ENCODE results near the gene FIGN. TPM values are rescaled to one million over a fixed set of nuclear protein-coding genes. Genes with fewer than 3 reads are reported as not detected.

Gene FIGN
- total and polyA plus RNA-seq, 2 donors (not counting 1 experiment from before 2014, with no cell fraction given): not detected

GRCh38 chr2:163767097-163767496, 31.3 kb upstream of the FIGN start:
- Histone ChIP-seq H3K79me2 (ENCODE audit: control insufficient read depth, insufficient read depth, low read length) (no peaks in the 10 kb centered on the region), H3K4me2 (replicated peaks; ENCODE audit: low read depth, low read length, poor library complexity, severe bottlenecking) (no peak overlapping the region), H3K36me3 (replicated peaks in 1 of 2; ENCODE audit: control extremely low read depth in 1 of 2, control insufficient read depth in 1 of 2, extremely low read depth in 1 of 2, insufficient read depth in 2 of 2, low read length in 1 of 2) (no peaks in the 10 kb centered on the region), H3K9me3 (ENCODE audit: control extremely low read depth in 1 of 3, control insufficient read depth in 2 of 3, insufficient read depth in 1 of 3, low read length in 2 of 3) (no peaks in the 10 kb centered on the region), H3K4me1 (ENCODE audit: control insufficient read depth in 2 of 2, insufficient read depth in 2 of 2, low read length in 2 of 2) (no peaks in the 10 kb centered on the region), H3K27ac (ENCODE audit: low read length in 2 of 2) (no peak overlapping the region), H4K20me1 (ENCODE audit: control insufficient read depth, insufficient read depth, low read length, poor library complexity, severe bottlenecking) (no peaks in the 10 kb centered on the region), H3K27me3 (replicated peaks in 1 of 4; ENCODE audit: control extremely low read depth in 1 of 4, control insufficient read depth in 3 of 4, insufficient read depth in 4 of 4, low read length in 3 of 4) (no peaks in the 10 kb centered on the region), H2AFZ (ENCODE audit: insufficient read depth, low read depth, low read length, poor library complexity, severe bottlenecking) (no peak overlapping the region), H3K4me3 (ENCODE audit: control extremely low read depth in 1 of 5, extremely low read depth in 1 of 5, insufficient read depth in 1 of 5, low read depth in 2 of 5, low read length in 4 of 5) (no peak overlapping the region), H3K9ac (ENCODE audit: low read length) (no peak overlapping the region)
- Mint-ChIP-seq H3K4me3 (no peak overlapping the region), H3K27me3 (no peaks in the 10 kb centered on the region), H3K4me1 (no peaks in the 10 kb centered on the region), H3K27ac (no peak overlapping the region), H3K9me3 (ENCODE audit: insufficient read depth) (no peaks in the 10 kb centered on the region)
- ATAC-seq (ENCODE audit: low read depth) (no peak), DNase-seq (no peak)
- intact Hi-C loops (cut with micrococcal nuclease): no loop called here
- WGBS (ENCODE audit: insufficient coverage): 89% methylated on average over 3 of the region's 4 CpGs
- TF ChIP-seq EZH2 (IDR thresholded peaks at IDR 0.05; ENCODE audit: borderline replicate concordance, insufficient read depth, low read depth, low read length, poor library complexity, severe bottlenecking) (no peak), CTCF (IDR thresholded peaks at IDR 0.05) (no peak)
- POLR2A ChIA-PET: no interaction called here
- CTCF ChIA-PET: no interaction called here

- no peak overlapping the region for H3K4me3 ChIP-seq (ENCODE audit: control extremely low read depth in 1 of 5, extremely low read depth in 1 of 5, insufficient read depth in 1 of 5, low read depth in 2 of 5, low read length in 4 of 5)
- H3K4me2 ChIP-seq (replicated peaks; ENCODE audit: low read depth, low read length, poor library complexity, severe bottlenecking): no peak overlapping the region
- Mint-ChIP-seq H3K27me3 (no peaks in the 10 kb centered on the region), H3K4me3 (no peak overlapping the region), H3K9me3 (ENCODE audit: insufficient read depth) (no peaks in the 10 kb centered on the region), H3K27ac (no peak overlapping the region), H3K4me1 (no peaks in the 10 kb centered on the region)
- intact Hi-C loops (cut with micrococcal nuclease): no loop called here
- H3K9me3 ChIP-seq (ENCODE audit: control extremely low read depth in 1 of 3, control insufficient read depth in 2 of 3, insufficient read depth in 1 of 3, low read length in 2 of 3): no peaks in the 10 kb centered on the region
- no peaks in the 10 kb centered on the region for H3K36me3 ChIP-seq (replicated peaks in 1 of 2; ENCODE audit: control extremely low read depth in 1 of 2, control insufficient read depth in 1 of 2, extremely low read depth in 1 of 2, insufficient read depth in 2 of 2, low read length in 1 of 2)
- ChIA-PET POLR2A (no interaction called here), CTCF (no interaction called here)
- H3K9ac ChIP-seq (ENCODE audit: low read length): no peak overlapping the region
- no peaks in the 10 kb centered on the region for H3K4me1 ChIP-seq (ENCODE audit: control insufficient read depth in 2 of 2, insufficient read depth in 2 of 2, low read length in 2 of 2)
- no peaks in the 10 kb centered on the region for H3K79me2 ChIP-seq (ENCODE audit: control insufficient read depth, insufficient read depth, low read length)
- DNase-seq: no peak
- H3K27me3 ChIP-seq (replicated peaks in 1 of 4; ENCODE audit: control extremely low read depth in 1 of 4, control insufficient read depth in 3 of 4, insufficient read depth in 4 of 4, low read length in 3 of 4): no peaks in the 10 kb centered on the region
- H4K20me1 ChIP-seq (ENCODE audit: control insufficient read depth, insufficient read depth, low read length, poor library complexity, severe bottlenecking): no peaks in the 10 kb centered on the region
- ATAC-seq (ENCODE audit: low read depth): no peak
- H3K27ac ChIP-seq (ENCODE audit: low read length in 2 of 2): no peak overlapping the region
- H2AFZ ChIP-seq (ENCODE audit: insufficient read depth, low read depth, low read length, poor library complexity, severe bottlenecking): no peak overlapping the region
- 96% methylated on average over 2 of the region's 3 CpGs for WGBS (ENCODE audit: insufficient coverage)
- no peak for TF ChIP-seq CTCF (IDR thresholded peaks at IDR 0.05)
- no peak for TF ChIP-seq EZH2 (IDR thresholded peaks at IDR 0.05; ENCODE audit: borderline replicate concordance, insufficient read depth, low read depth, low read length, poor library complexity, severe bottlenecking)
Measured at GRCh38 chr2:163764566-163764965, 28.8 kb upstream of the FIGN start.
